Keratinocyte (primary cell): Measurements from ENCODE around the gene ARRB1. TPM values are rescaled to one million over a fixed set of nuclear protein-coding genes. Genes with fewer than 3 reads are reported as not detected.

ENCODE experiments used
- DNase-seq: peaks from one replicate; pipeline ENCODE4 v3.0.0-alpha.2; 2011; ENCODE audit warnings: low read depth, missing footprints, low spot score
- FAIRE-seq: peaks from 2 replicates; lab custom pipeline; 2011; peaks lifted over from hg19 to GRCh38; lab: Jason Lieb, UNC
- H2AFZ ChIP-seq: 2 replicates; pipeline ENCODE4 v1.6.0; 2012; ENCODE audit warnings: low read length, control low read depth, inconsistent platforms; ENCODE audit not compliant: control insufficient read depth
- H3K27ac ChIP-seq: 2 replicates; pipeline ENCODE4 v1.5.1; 2011; ENCODE audit warnings: low read length; ENCODE audit not compliant: control insufficient read depth, insufficient read depth
- H3K27me3 ChIP-seq: 3 replicates; pipeline ENCODE4 v1.6.0; 2011; ENCODE audit warnings: low read length; ENCODE audit not compliant: control insufficient read depth, insufficient read depth; ENCODE audit errors: extremely low read depth
- H3K36me3 ChIP-seq, 2 experiments: 2 replicates in 1 of 2; 3 replicates in 1 of 2; pipeline ENCODE4 v1.5.1; 2011; ENCODE audit warnings: low read length in 2 of 2, mild to moderate bottlenecking in 1 of 2; ENCODE audit not compliant: control insufficient read depth in 2 of 2, insufficient read depth in 2 of 2; ENCODE audit errors: extremely low read depth in 1 of 2
- H3K4me1 ChIP-seq: 3 replicates; pipeline ENCODE4 v1.5.1; 2011; ENCODE audit warnings: low read length; ENCODE audit not compliant: control insufficient read depth, insufficient read depth; ENCODE audit errors: extremely low read depth
- H3K4me2 ChIP-seq: 3 replicates; pipeline ENCODE4 v1.6.0; 2011; ENCODE audit warnings: low read depth, low read length; ENCODE audit not compliant: control insufficient read depth, insufficient read depth; ENCODE audit errors: extremely low read depth
- H3K4me3 ChIP-seq, 3 experiments: fragments of 200-600 bp in 1 of 3; sonication (generic) in 1 of 3; 2 replicates in 2 of 3; 3 replicates in 1 of 3; pipeline ENCODE4 v1.5.1; 2011 to 2016; ENCODE audit warnings: low read length in 3 of 3, mild to moderate bottlenecking in 3 of 3, control low read depth in 2 of 3, inconsistent platforms in 1 of 3, low read depth in 1 of 3, mixed read lengths in 1 of 3, mixed run types in 1 of 3, moderate library complexity in 1 of 3; ENCODE audit not compliant: control insufficient read depth in 2 of 3, insufficient read depth in 2 of 3; ENCODE audit errors: extremely low read depth in 1 of 3
- H3K79me2 ChIP-seq: 2 replicates; pipeline ENCODE4 v1.6.0; 2012; ENCODE audit warnings: low read length; ENCODE audit not compliant: control insufficient read depth, insufficient read depth
- H3K9ac ChIP-seq: 3 replicates; pipeline ENCODE4 v1.6.0; 2011; ENCODE audit warnings: low read length; ENCODE audit not compliant: control insufficient read depth, insufficient read depth; ENCODE audit errors: extremely low read depth
- H3K9me1 ChIP-seq: 3 replicates; pipeline ENCODE4 v1.6.0; 2011; ENCODE audit warnings: low read length; ENCODE audit not compliant: control insufficient read depth, insufficient read depth; ENCODE audit errors: extremely low read depth
- H3K9me3 ChIP-seq: 2 replicates; pipeline ENCODE4 v1.5.1; 2012; ENCODE audit warnings: low read depth, low read length; ENCODE audit not compliant: control insufficient read depth
- H4K20me1 ChIP-seq: 3 replicates; pipeline ENCODE4 v1.6.0; 2011; ENCODE audit warnings: low read length; ENCODE audit not compliant: control insufficient read depth, insufficient read depth; ENCODE audit errors: extremely low read depth
- CTCF ChIP-seq, 3 experiments: IDR thresholded peaks in 1 of 3; conservative IDR thresholded peaks in 1 of 3; optimal IDR thresholded peaks in 1 of 3; 2 replicates in 2 of 3; 3 replicates in 1 of 3; pipeline versions ENCODE3 to v1.5.1; 2011; ENCODE audit warnings: low read length in 3 of 3, mild to moderate bottlenecking in 3 of 3, moderate library complexity in 2 of 3, control low read depth in 1 of 3, inconsistent platforms in 1 of 3; ENCODE audit not compliant: insufficient read depth in 2 of 3; ENCODE audit errors: extremely low read depth in 1 of 3
- EZH2 ChIP-seq: IDR thresholded peaks from one replicate; pipeline ENCODE4 v1.6.1; 2012; ENCODE audit warnings: inconsistent platforms, mild to moderate bottlenecking, low read length, moderate library complexity
- dilution Hi-C: fragments of 300-500 bp; cut with MboI; formaldehyde crosslinking; loops from one replicate; pipeline ENCODE4 v1.7.0; 2020; ENCODE audit warnings: low sequenced_read_pairs; ENCODE audit not compliant: extremely low pct_ligation_motif_present
- polyA plus RNA-seq, 5 experiments: library from polyadenylated mRNA; depleted of rRNA in 3 of 5; stranded (reverse) in 3 of 5; stranded (forward) in 1 of 5; unstranded in 1 of 5; fragments of >200 nt; gene quantifications; 1 replicate in 1 of 5; 2 replicates in 3 of 5; 3 replicates in 1 of 5; pipeline versions ENCODE4 v1.2.1 to v1.2.3, GENCODE V29; 2011 to 2012; ENCODE audit warnings: missing spikeins in 2 of 5, low read depth in 1 of 5, low replicate concordance in 1 of 5

ARRB1 gene
- polyA plus RNA-seq, 1 donor (not counting 4 experiments of a cell fraction or from before 2014, with no cell fraction given): 0.94 TPM

- H3K4me3 ChIP-seq: no peak overlapping the region
- H3K9ac ChIP-seq: no peak overlapping the region
- H3K4me1 ChIP-seq: no peaks in the 10 kb centered on the region
- H2AFZ ChIP-seq: no peak overlapping the region
- no peak overlapping the region for H3K4me2 ChIP-seq
- DNase-seq (no peak), FAIRE-seq (no peak)
- dilution Hi-C loops: no loop called here
- TF ChIP-seq CTCF (optimal IDR thresholded peaks at IDR 0.05 in 1 of 3, IDR thresholded peaks at IDR 0.05 in 1 of 3, conservative IDR thresholded peaks at IDR 0.05 in 1 of 3; ENCODE audit: extremely low read depth in 1 of 3, insufficient read depth in 2 of 3, low read length in 3 of 3) (no peak), EZH2 (no peak)
- peaks cover 4% of the 10 kb centered on the region for H3K9me1 ChIP-seq
- no peaks in the 10 kb centered on the region for H3K36me3 ChIP-seq
- H4K20me1 ChIP-seq: no peaks in the 10 kb centered on the region
- H3K79me2 ChIP-seq: no peaks in the 10 kb centered on the region
- H3K27me3 ChIP-seq: no peaks in the 10 kb centered on the region
- H3K27ac ChIP-seq: no peak overlapping the region
- H3K9me3 ChIP-seq: no peaks in the 10 kb centered on the region
These were observed 44.9 kb downstream of the ARRB1 start for GRCh38 chr11:75306529-75306928.

GRCh38 chr11:75305993-75306392, 45.5 kb downstream of the ARRB1 start:
- Histone ChIP-seq H4K20me1 (no peaks in the 10 kb centered on the region), H3K79me2 (no peaks in the 10 kb centered on the region), H3K4me1 (no peaks in the 10 kb centered on the region), H3K9me1 (peaks cover 4% of the 10 kb centered on the region), H3K36me3 (no peaks in the 10 kb centered on the region), H3K4me2 (no peak overlapping the region), H3K27me3 (no peaks in the 10 kb centered on the region), H3K9ac (no peak overlapping the region), H3K27ac (no peak overlapping the region), H2AFZ (no peak overlapping the region), H3K4me3 (no peak overlapping the region), H3K9me3 (no peaks in the 10 kb centered on the region)
- FAIRE-seq (no peak), DNase-seq (no peak)
- TF ChIP-seq CTCF (optimal IDR thresholded peaks at IDR 0.05 in 1 of 3, IDR thresholded peaks at IDR 0.05 in 1 of 3, conservative IDR thresholded peaks at IDR 0.05 in 1 of 3; ENCODE audit: extremely low read depth in 1 of 3, insufficient read depth in 2 of 3, low read length in 3 of 3) (no peak), EZH2 (no peak)
- dilution Hi-C loops: no loop called here
